ENCODE data around the gene ADAM8. TPM values are rescaled to one million over a fixed set of nuclear protein-coding genes. Genes with fewer than 3 reads are reported as not detected.

The ADAM8 gene
- polyA plus RNA-seq, 1 donor from 2014 or later: 6.4 TPM

- TF ChIP-seq MXI1 (conservative IDR thresholded peaks at IDR 0.05; ENCODE audit: poor library complexity, severe bottlenecking) (no peak), POLR2AphosphoS5 (IDR thresholded peaks at IDR 0.05) (no peak), SMC3 (conservative IDR thresholded peaks at IDR 0.05; ENCODE audit: poor library complexity) (no peak), TAF1 (IDR thresholded peaks at IDR 0.05; ENCODE audit: low read depth) (no peak), CTCF (IDR thresholded peaks at IDR 0.05; ENCODE audit: poor library complexity, severe bottlenecking) (no peak), EZH2 (IDR thresholded peaks at IDR 0.05; ENCODE audit: borderline replicate concordance, insufficient read depth, low read length, poor library complexity, severe bottlenecking) (no peak), RAD21 (conservative IDR thresholded peaks at IDR 0.05) (no peak), EP300 (conservative IDR thresholded peaks at IDR 0.05; ENCODE audit: poor library complexity, severe bottlenecking) (no peak), REST (IDR thresholded peaks at IDR 0.05; ENCODE audit: borderline replicate concordance) (no peak)
- Histone ChIP-seq H3K27me3 (ENCODE audit: insufficient read depth, low read depth, low read length) (no peaks in the 10 kb centered on the region), H3K36me3 (ENCODE audit: insufficient read depth, low read length) (no peaks in the 10 kb centered on the region), H4K20me1 (ENCODE audit: insufficient read depth) (no peaks in the 10 kb centered on the region), H3K9me3 (ENCODE audit: low read length) (no peaks in the 10 kb centered on the region), H3K9me2 (ENCODE audit: insufficient read depth, low read length) (no peaks in the 10 kb centered on the region), H3F3A (ENCODE audit: insufficient read depth, low read length, poor library complexity, severe bottlenecking) (no peaks in the 10 kb centered on the region), H3K9ac (ENCODE audit: low read length) (no peak overlapping the region), H3K4me2 (ENCODE audit: low read length) (no peak overlapping the region), H3K27ac (ENCODE audit: low read length) (no peak overlapping the region), H2AFZ (ENCODE audit: low read depth, low read length) (no peak overlapping the region), H3K4me3 (ENCODE audit: low read length) (no peak overlapping the region), H3K79me2 (replicated peaks; ENCODE audit: insufficient read depth, low read length) (no peaks in the 10 kb centered on the region)
Measured at GRCh38 chr10:133259602-133259989, 17.1 kb downstream of the ADAM8 start.

GRCh38 chr10:133258818-133259601 lies 17.7 kb downstream of the ADAM8 start:
- H3K4me3 ChIP-seq (ENCODE audit: low read length): no peak overlapping the region
- H3K9me3 ChIP-seq (ENCODE audit: low read length): no peaks in the 10 kb centered on the region
- TF ChIP-seq TAF1 (IDR thresholded peaks at IDR 0.05; ENCODE audit: low read depth) (no peak), EP300 (conservative IDR thresholded peaks at IDR 0.05; ENCODE audit: poor library complexity, severe bottlenecking) (no peak), POLR2AphosphoS5 (IDR thresholded peaks at IDR 0.05) (no peak), RAD21 (conservative IDR thresholded peaks at IDR 0.05) (no peak), CTCF (IDR thresholded peaks at IDR 0.05; ENCODE audit: poor library complexity, severe bottlenecking) (no peak), REST (IDR thresholded peaks at IDR 0.05; ENCODE audit: borderline replicate concordance) (no peak), MXI1 (conservative IDR thresholded peaks at IDR 0.05; ENCODE audit: poor library complexity, severe bottlenecking) (no peak), SMC3 (conservative IDR thresholded peaks at IDR 0.05; ENCODE audit: poor library complexity) (no peak), EZH2 (IDR thresholded peaks at IDR 0.05; ENCODE audit: borderline replicate concordance, insufficient read depth, low read length, poor library complexity, severe bottlenecking) (no peak)
- H4K20me1 ChIP-seq (ENCODE audit: insufficient read depth): no peaks in the 10 kb centered on the region
- H3K27ac ChIP-seq (ENCODE audit: low read length): no peak overlapping the region
- no peaks in the 10 kb centered on the region for H3K36me3 ChIP-seq (ENCODE audit: insufficient read depth, low read length)
- no peaks in the 10 kb centered on the region for H3F3A ChIP-seq (ENCODE audit: insufficient read depth, low read length, poor library complexity, severe bottlenecking)
- H3K9me2 ChIP-seq (ENCODE audit: insufficient read depth, low read length): no peaks in the 10 kb centered on the region
- H2AFZ ChIP-seq (ENCODE audit: low read depth, low read length): no peak overlapping the region
- no peak overlapping the region for H3K9ac ChIP-seq (ENCODE audit: low read length)
- no peaks in the 10 kb centered on the region for H3K27me3 ChIP-seq (ENCODE audit: insufficient read depth, low read depth, low read length)
- no peak overlapping the region for H3K4me2 ChIP-seq (ENCODE audit: low read length)
- no peaks in the 10 kb centered on the region for H3K79me2 ChIP-seq (replicated peaks; ENCODE audit: insufficient read depth, low read length)
